ENCODE data around the gene LONRF3. TPM values are rescaled to one million over a fixed set of nuclear protein-coding genes. Genes with fewer than 3 reads are reported as not detected.

Gene LONRF3
- total and polyA plus RNA-seq, 2 of the 8 experiments (the other 6 are each of a cell fraction or from before 2014, with no cell fraction given): 0.11 TPM; not detected in 1

GRCh38 chrX:119041175-119041574, 66.8 kb downstream of the LONRF3 start:
- no peak overlapping the region for H3K4me3 ChIP-seq (ENCODE audit: extremely low read depth in 1 of 4, insufficient read depth in 2 of 4, low read depth in 3 of 4, low read length in 4 of 4)
- no peaks in the 10 kb centered on the region for H3K4me1 ChIP-seq (replicated peaks in 1 of 4; ENCODE audit: control insufficient read depth in 3 of 4, insufficient read depth in 4 of 4, low read length in 3 of 4)
- no peak overlapping the region for H3K14ac ChIP-seq (ENCODE audit: insufficient read length)
- H3K9me3 ChIP-seq (ENCODE audit: insufficient read depth in 2 of 2, low read depth in 1 of 2, low read length in 1 of 2): no peaks in the 10 kb centered on the region
- H3K23me2 ChIP-seq (ENCODE audit: low read depth, low read length): no peaks in the 10 kb centered on the region
- no peak overlapping the region for H3K4ac ChIP-seq (replicated peaks; ENCODE audit: insufficient read length, low read depth, low read length)
- no peaks in the 10 kb centered on the region for H3K79me2 ChIP-seq (ENCODE audit: control insufficient read depth in 1 of 2, insufficient read depth in 2 of 2, low read length in 2 of 2)
- no peak overlapping the region for H3K18ac ChIP-seq (ENCODE audit: extremely low read depth, low read length)
- H3K9ac ChIP-seq (replicated peaks in 1 of 4; ENCODE audit: extremely low read depth in 1 of 4, low read depth in 3 of 4, low read length in 3 of 4): no peak overlapping the region
- H2BK15ac ChIP-seq (ENCODE audit: low read length): no peak overlapping the region
- no peak overlapping the region for H3K23ac ChIP-seq (ENCODE audit: insufficient read length)
- no peak overlapping the region for H3K27ac ChIP-seq (ENCODE audit: low read depth, low read length)
- H2BK120ac ChIP-seq (replicated peaks; ENCODE audit: low read depth, low read length): no peak overlapping the region
- H4K8ac ChIP-seq (ENCODE audit: extremely low read depth, insufficient read depth, low read length): no peak overlapping the region
- no peak overlapping the region for H2BK12ac ChIP-seq (ENCODE audit: low read depth, low read length)
- 59% methylated on average over 4 of the region's 4 CpGs; no CpG with 5 or more reads in 1 of the 2 experiments for WGBS, 2 experiments (ENCODE audit: extremely low coverage in 1 of 2, insufficient coverage in 1 of 2, insufficient read length in 1 of 2, insufficient replicate concordance in 2 of 2, low coverage in 1 of 2, low lambda C conversion rate in 2 of 2, missing lambda C conversion rate in 1 of 2)
- ChIA-PET CTCF (ENCODE audit: partially characterized antibody) (interaction anchor here (0.7 kb wide), 1 partner anchor 25 kb away, joined by 3 read pairs; no protein-coding TSS in a partner anchor), POLR2A (ENCODE audit: partially characterized antibody) (no interaction called here)
- DNase-seq (ENCODE audit: low read depth in 1 of 2, low spot score in 2 of 2): no peak
- H2AFZ ChIP-seq (ENCODE audit: low read length): no peak overlapping the region
- no peak overlapping the region for H2BK20ac ChIP-seq (ENCODE audit: low read length)
- no peak overlapping the region for H2AK5ac ChIP-seq (ENCODE audit: low read depth, low read length)
- no peaks in the 10 kb centered on the region for H3K27me3 ChIP-seq (replicated peaks in 1 of 4; ENCODE audit: control insufficient read depth in 3 of 4, extremely low read depth in 1 of 4, insufficient read depth in 3 of 4, low read length in 3 of 4)
- H3K79me1 ChIP-seq (ENCODE audit: low read depth, low read length): no peaks in the 10 kb centered on the region
- H4K5ac ChIP-seq (ENCODE audit: insufficient read length, low read depth, low read length): no peak overlapping the region
- H4K91ac ChIP-seq (replicated peaks; ENCODE audit: insufficient read length, low read length): no peak overlapping the region
- no peak overlapping the region for H3K4me2 ChIP-seq (ENCODE audit: insufficient read depth in 1 of 2, low read depth in 2 of 2, low read length in 2 of 2)
- no peak for FAIRE-seq
- no peak overlapping the region for H3K56ac ChIP-seq (replicated peaks; ENCODE audit: insufficient read length, low read depth, low read length)
- no peaks in the 10 kb centered on the region for H3K36me3 ChIP-seq (ENCODE audit: control insufficient read depth in 2 of 4, insufficient read depth in 4 of 4, low read length in 3 of 4)
- no peak overlapping the region for H2BK5ac ChIP-seq (ENCODE audit: low read depth, low read length)
- no peaks in the 10 kb centered on the region for H4K20me1 ChIP-seq (replicated peaks in 1 of 2; ENCODE audit: control insufficient read depth in 1 of 2, insufficient read depth in 2 of 2, low read length in 2 of 2)
- TF ChIP-seq MAX (IDR thresholded peaks at IDR 0.05): no peak
